Activated naive CD4-positive, alpha-beta T cell treated with anti-CD3 and anti-CD28 coated beads, Interleukin-2, amount 10 ng/mL, durations not matched to agents 7 days and 5 days (primary cell): ENCODE data around the gene SLC25A3.

ENCODE experiments used
- CTCF ChIA-PET: fragments of 350-600 bp; sonication (Branson Sonifier 250); formaldehyde crosslinking; loops from one replicate; lab custom pipeline; 2021; ENCODE audit warnings: antibody characterized with exemption; lab: Charles Lee
- DNase-seq: peaks from one replicate; pipeline ENCODE4 v3.0.0-alpha.2; 2020
- H3K27ac Mint-ChIP-seq: one replicate; pipeline ENCODE4 v1.8.0; 2021; ENCODE audit warnings: mild to moderate bottlenecking, moderate library complexity, mixed read lengths
- H3K27me3 Mint-ChIP-seq: one replicate; pipeline ENCODE4 v1.8.0; 2021; ENCODE audit warnings: mild to moderate bottlenecking, mixed read lengths
- H3K36me3 Mint-ChIP-seq: one replicate; pipeline ENCODE4 v1.8.0; 2021; ENCODE audit warnings: mixed read lengths
- H3K4me1 Mint-ChIP-seq: one replicate; pipeline ENCODE4 v1.8.0; 2021; ENCODE audit warnings: mixed read lengths
- H3K4me3 Mint-ChIP-seq: one replicate; pipeline ENCODE4 v1.8.0; 2021; ENCODE audit warnings: mild to moderate bottlenecking, moderate library complexity, mixed read lengths
- H3K9me3 Mint-ChIP-seq: one replicate; pipeline ENCODE4 v1.8.0; 2021; ENCODE audit warnings: mixed read lengths

Gene SLC25A3

GRCh38 chr12:98653866-98654493, 60.5 kb downstream of the SLC25A3 start:
- Mint-ChIP-seq H3K27me3 (no peaks in the 10 kb centered on the region), H3K27ac (no peak overlapping the region), H3K4me1 (peaks cover 17% of the 10 kb centered on the region), H3K36me3 (peaks cover 34% of the 10 kb centered on the region), H3K4me3 (no peak overlapping the region), H3K9me3 (no peaks in the 10 kb centered on the region)
- CTCF ChIA-PET = interaction anchor here (0.5 to 2.1 kb wide), 8 partner anchors 10 to 142 kb away, joined by 3 to 13 read pairs (median 4); partner anchors contain the start of genes IKBIP and SLC25A3
- DNase-seq = no peak
